ENCODE measurements around the gene TMEM132D.

Gene TMEM132D

DNA sequence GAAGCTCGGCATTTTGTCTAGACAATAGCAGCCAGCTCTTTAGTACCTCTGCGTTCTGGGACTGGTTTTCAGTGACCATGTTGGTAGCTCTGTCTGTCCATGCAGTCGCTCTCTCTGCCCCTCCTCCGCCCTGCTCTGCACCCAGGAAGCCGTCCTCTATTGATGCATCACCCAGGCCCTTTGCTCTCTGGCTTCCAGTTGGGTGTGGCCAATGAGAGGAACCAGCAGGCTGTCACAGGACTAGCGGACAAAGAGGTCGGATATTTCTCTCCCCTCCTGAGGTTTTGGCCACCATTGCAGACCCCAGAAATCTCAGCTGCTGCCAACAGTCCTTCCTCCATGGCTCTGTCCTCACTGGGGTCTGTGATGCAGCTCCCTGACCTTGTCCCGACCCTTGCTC lies 180.6 kb downstream of the TMEM132D start:
- DNase-seq (ENCODE audit: low read depth) = no peak

DNA sequence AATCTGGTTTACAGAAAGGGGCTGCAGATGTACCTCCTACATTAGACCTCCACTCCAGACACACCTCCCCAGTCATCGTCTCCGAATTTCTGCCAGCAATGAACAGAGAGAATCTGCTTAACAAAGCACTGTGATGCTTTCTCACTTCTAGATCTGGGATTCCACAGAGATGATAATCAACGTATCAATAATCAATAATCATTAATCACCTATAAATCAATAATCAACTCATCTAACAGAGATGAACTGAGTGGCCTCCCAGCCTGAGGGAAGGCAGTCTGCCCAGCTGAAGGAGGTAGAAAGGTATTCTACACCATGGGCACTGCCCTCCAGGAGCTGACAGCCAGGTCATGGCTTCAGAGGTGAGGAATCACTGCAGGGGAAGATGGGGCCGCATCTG lies 183.2 kb downstream of the TMEM132D start:
- DNase-seq (ENCODE audit: low read depth) = no peak

- DNase-seq (ENCODE audit: low read depth) = no peak
Observed at GRCh38 chr12:129719416-129719815, 184.4 kb downstream of the TMEM132D start.

DNA sequence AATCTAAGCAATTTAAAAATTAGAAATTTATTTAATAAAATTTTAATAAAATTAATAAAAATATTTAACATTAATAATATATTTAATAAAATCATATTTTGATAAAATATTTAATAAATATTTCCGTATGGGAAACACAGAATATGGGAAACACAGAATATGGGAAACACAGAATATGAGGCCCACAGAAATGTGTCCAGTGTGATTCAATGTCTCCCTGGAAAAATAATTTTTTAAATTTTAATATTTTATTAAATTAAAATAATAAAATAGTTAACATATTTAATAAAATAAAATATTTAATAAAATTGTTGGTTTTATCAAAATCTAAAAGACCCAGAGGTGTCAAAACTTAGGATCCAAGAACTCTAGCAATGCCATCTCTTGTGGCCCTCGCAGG lies 186.4 kb downstream of the TMEM132D start:
- DNase-seq (ENCODE audit: low read depth) = no peak

DNA sequence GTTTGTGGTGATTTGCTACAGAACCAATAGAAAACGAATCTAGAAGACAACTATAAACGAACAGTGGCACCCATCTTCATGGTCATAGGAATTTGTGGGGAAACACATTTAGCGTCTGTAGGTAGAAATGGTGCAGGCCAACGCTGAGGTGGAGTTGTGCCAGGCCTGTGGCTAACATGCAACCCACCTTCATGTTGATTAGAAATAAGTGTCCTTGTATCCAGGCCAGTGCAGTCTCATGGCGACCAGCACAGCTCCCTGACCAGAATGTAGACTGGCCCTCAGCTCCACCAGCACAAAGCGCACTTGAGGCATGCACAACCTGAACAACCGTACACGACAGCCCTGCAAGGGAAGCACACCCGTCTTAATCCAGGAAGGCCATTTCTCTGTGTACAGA lies 187.0 kb downstream of the TMEM132D start:
- no peak for DNase-seq (ENCODE audit: low read depth)

GRCh38 chr12:129706716-129707115 lies 197.1 kb downstream of the TMEM132D start:
- DNase-seq (ENCODE audit: low read depth) = no peak

DNA sequence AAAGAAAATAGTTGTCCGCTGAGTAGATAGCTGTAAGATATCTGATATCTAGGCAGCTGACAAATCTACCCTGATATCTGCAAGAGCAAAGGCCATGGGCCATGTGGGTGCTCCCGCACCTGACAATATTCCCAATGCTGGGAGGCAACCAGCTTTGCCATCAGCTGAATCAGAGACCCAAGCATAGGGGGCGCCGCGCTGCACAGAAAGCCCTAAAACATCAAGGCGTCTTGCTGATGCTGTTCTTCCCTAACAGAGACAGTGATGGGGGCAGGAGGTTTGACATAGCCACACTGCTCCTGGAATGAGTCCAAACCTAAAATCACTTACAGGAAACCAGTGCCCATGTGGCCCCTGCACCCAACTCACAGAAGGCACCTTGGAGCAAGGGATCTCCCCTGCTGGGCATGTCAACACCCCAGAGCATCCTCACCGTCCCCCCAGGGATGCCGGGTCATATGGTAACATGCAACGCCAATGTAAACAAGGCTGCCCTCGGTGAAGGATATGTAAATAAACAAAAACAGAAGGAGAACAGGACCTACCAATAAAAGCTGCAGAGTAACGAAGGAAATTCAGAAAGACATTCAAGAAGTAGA lies 199.5 kb downstream of the TMEM132D start:
- DNase-seq (ENCODE audit: low read depth) = no peak

GRCh38 chr12:129701631-129702101 lies 202.2 kb downstream of the TMEM132D start:
- DNase-seq (ENCODE audit: low read depth) = no peak

DNA sequence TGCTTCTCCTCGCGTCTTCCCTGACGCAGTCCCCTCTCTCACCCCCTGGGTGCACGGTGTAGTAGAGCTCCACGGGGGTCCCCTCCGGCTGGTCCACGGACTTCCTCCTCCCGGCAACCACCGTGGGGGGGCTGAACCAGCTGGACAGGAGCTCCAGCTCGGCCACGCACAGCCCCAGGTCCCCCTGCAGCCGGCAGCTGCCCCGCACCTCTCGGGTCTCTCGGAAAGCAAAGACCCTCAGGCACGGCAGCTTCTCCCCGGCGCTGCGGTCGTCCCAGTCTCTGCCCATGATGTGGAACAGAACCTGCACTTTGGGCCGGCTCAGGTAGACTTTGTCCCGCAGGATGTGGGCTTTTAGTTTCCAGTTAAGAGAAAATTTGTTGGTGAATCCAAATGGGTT lies 203.8 kb downstream of the TMEM132D start:
- no peak for DNase-seq (ENCODE audit: low read depth)

GRCh38 chr12:129696926-129697325 lies 206.9 kb downstream of the TMEM132D start:
- no peak for DNase-seq (ENCODE audit: low read depth)

- no peak for DNase-seq (ENCODE audit: low read depth)
Observed at GRCh38 chr12:129696405-129696804, 207.4 kb downstream of the TMEM132D start.

DNA sequence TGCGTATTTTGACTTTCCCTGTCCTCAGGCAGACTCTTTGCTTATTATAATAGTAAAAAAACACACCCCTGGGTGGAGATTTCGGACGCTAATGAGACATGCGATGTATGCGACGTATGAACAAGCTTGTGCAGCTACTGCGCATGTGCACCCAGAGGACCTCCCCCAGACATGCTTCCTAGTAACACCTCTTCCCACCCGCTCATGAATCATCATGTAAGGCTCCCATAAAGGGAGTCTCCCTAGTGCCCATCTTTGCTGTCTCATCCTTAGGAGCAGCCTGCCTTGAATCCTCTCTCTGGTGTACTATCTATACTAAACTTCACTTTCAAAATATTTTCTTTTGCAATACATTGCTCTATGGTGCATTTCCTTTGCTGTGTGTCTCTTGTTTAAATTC lies 210.1 kb downstream of the TMEM132D start:
- DNase-seq (ENCODE audit: low read depth) = no peak

GRCh38 chr12:129687731-129688130 lies 216.1 kb downstream of the TMEM132D start:
- no peak for DNase-seq (ENCODE audit: low read depth)

- no peak for DNase-seq (ENCODE audit: low read depth)
Observed at GRCh38 chr12:129681830-129682229, 222.0 kb downstream of the TMEM132D start.

DNA sequence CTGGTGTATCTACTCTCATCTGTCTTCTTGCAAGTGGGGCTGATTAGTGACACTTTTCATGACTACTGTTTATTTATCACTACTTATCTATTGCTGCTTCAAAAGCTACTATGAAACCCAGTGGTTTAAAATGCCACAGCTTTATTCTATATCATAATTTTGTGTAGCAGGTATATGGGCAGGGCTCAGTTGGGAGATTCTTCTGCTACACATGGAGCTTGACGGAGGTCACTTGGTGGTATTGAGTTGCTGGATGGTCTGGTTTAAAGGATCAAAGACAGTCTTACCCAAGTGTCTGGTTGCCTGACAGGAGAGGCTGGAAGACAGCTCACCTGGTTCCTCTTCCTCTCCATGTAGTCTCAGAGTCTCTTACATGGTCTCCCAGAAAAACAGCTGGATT lies 222.7 kb downstream of the TMEM132D start:
- DNase-seq (ENCODE audit: low read depth) = no peak

- no peak for DNase-seq (ENCODE audit: low read depth)
Observed at GRCh38 chr12:129676411-129676810, 227.4 kb downstream of the TMEM132D start.

- no peak for DNase-seq (ENCODE audit: low read depth)
Observed at GRCh38 chr12:129675947-129676346, 227.9 kb downstream of the TMEM132D start.

- no peak for DNase-seq (ENCODE audit: low read depth)
Observed at GRCh38 chr12:129675496-129675895, 228.3 kb downstream of the TMEM132D start.

- DNase-seq (ENCODE audit: low read depth) = no peak
Observed at GRCh38 chr12:129673806-129674205, 230.0 kb downstream of the TMEM132D start.

GRCh38 chr12:129672110-129672509 lies 231.7 kb downstream of the TMEM132D start:
- no peak for DNase-seq (ENCODE audit: low read depth)

DNA sequence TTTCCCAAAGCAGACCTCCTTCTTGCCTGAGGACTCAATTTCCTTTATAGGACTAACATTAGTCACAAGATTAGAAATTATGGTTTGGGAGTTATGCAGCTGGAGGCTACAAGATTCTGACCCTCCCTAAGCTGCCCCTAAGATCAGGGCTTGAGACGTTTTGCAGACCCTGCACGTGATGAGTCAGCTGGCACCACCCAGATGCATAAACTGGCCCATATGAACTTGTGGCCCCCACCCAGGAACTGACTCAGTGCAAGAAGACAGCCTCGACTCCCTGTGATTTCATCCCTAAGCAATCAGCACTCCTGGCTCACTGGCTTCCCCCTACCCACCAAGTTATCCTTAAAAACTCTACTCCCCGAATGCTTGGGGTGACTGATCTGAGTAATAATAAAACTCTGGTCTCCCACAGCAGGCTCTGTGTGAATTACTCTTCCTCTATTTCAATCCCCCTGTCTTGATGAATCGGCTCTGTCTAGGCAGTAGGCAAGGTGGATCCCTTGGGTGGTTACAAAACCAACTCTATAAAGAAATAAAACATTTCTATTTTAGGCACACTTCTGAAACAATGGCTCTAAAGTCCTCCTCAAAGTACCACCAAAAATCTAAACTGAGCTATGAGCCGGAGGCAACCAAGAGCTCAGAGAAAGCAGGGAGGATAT lies 233.4 kb downstream of the TMEM132D start:
- no peak for DNase-seq (ENCODE audit: low read depth)

DNA sequence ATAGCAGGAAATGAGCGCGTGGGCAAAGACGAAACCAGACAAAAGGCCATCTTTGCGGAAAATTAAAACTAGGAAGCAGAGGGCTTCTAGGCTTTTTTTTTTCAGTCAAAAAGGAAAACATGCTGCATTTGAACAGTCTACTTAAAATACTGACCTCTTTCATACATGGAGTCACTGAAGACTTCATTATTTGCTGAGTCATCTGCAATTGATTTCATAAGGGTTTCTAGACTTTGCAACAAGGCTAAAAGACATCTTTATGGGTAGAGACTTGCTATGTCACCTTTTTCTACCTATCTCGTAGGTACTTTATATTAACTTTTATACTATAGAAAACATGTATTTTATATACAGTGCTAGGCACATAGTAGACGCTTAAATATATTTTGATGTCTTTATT lies 238.4 kb downstream of the TMEM132D start:
- DNase-seq (ENCODE audit: low read depth) = no peak

DNA sequence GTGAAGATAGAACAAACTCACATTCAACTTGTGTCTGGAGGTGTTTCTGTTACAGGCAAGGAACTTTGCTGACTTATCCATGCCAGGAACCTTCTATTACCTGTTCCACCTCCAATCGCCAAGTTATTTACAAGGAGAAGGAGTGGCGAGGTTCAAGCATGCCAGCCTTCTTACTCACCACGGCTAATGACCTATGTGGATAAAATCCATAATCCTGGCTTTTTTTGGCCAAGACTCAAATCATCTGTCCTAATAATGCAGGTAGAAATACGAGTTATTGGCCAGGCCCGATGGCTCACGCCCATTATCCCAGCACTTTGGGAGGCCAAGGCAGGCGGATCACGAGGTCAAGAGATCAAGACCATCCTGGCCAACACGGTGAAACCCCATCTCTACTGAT lies 241.6 kb downstream of the TMEM132D start:
- no peak for DNase-seq (ENCODE audit: low read depth)

DNA sequence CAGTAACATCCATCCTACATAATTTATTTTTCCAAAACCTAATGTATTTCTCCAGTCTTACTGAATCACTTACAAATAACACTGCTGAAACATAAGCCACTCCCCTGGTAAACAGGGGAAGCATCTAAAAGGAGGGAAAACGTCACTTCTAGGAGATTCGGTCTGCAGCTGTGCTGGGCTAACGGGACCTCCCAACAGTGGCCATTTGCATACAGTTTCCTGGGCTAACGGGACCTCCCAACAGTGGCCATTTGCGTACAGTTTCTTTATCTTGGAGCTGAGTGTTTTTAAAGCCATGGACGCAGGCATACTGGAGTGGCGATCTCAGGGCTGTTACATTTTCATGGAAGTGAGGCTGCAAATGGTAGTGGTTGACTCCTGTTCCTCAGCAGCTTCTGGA lies 242.9 kb downstream of the TMEM132D start:
- DNase-seq (ENCODE audit: low read depth) = no peak
